HAP-1 (cell line): Measurements from ENCODE around the gene SUN1.
"Not testable (repeated sequence)": the region's sequence is repeated elsewhere in the genome, so short reads cannot be mapped to it uniquely, and the experiment has no call there.

Source experiments
- DNase-seq, 2 experiments: peaks; one replicate each; pipeline ENCODE4 v3.0.0-alpha.2; 2016 to 2020; ENCODE audit warnings: low spot score in 2 of 2
- H3K27me3 ChIP-seq: fragments of 250-450 bp; sonication (Bioruptor Pico); 2 replicates; pipeline ENCODE4 v1.5.1; 2020; ENCODE audit warnings: low read depth, mild to moderate bottlenecking, moderate library complexity
- H3K36me3 ChIP-seq: fragments of 250-450 bp; sonication (Bioruptor Pico); replicated peaks from 2 replicates; pipeline ENCODE4 v1.5.1; 2020; ENCODE audit warnings: mild to moderate bottlenecking
- H3K4me1 ChIP-seq: fragments of 250-450 bp; sonication (Bioruptor Pico); 2 replicates; pipeline ENCODE4 v1.5.1; 2020; ENCODE audit warnings: mild to moderate bottlenecking
- H3K4me3 ChIP-seq: fragments of 250-450 bp; sonication (Bioruptor Pico); 2 replicates; pipeline ENCODE4 v1.5.1; 2020; ENCODE audit warnings: mild to moderate bottlenecking, moderate library complexity
- H3K9me3 ChIP-seq: fragments of 250-450 bp; sonication (Bioruptor Pico); 2 replicates; pipeline ENCODE4 v1.5.1; 2020; ENCODE audit warnings: mild to moderate bottlenecking, moderate library complexity
- in situ Hi-C: fragments of 300-500 bp; cut with MboI; formaldehyde crosslinking; loops from 3 replicates; pipeline ENCODE4 v1.14.3; 2020; ENCODE audit warnings: low sequenced_read_pairs, inconsistent platforms, mixed read lengths

SUN1 gene

DNA sequence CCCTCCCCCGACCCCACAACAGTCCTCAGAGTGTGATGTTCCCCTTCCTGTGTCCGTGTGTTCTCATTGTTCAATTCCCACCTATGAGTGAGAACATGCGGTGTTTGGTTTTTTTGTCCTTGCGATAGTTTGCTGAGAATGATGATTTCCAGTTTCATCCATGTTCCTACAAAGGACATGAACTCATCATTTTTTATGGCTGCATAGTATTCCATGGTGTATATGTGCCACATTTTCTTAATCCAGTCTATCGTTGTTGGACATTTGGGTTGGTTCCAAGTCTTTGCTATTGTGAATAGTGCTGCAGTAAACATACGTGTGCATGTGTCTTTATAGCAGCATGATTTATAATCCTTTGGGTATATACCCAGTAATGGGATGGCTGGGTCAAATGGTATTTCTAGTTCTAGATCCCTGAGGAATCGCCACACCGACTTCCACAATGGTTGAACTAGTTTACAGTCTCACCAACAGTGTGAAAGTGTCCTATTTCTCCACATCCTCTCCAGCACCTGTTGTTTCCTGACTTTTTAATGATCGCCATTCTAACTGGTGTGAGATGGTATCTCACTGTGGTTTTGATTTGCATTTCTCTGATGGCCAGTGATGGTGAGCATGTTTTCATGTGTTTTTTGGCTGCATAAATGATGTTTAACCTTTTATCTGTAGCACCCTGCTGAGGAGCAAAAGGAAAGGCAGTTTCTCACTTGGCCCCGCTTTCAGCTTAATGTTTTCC lies 35.7 kb upstream of the SUN1 start:
- H3K4me1 ChIP-seq, H3K27me3 ChIP-seq, H3K9me3 ChIP-seq, DNase-seq, in situ Hi-C loops, H3K36me3 ChIP-seq, H3K4me3 ChIP-seq: not testable (repeated sequence)

DNA sequence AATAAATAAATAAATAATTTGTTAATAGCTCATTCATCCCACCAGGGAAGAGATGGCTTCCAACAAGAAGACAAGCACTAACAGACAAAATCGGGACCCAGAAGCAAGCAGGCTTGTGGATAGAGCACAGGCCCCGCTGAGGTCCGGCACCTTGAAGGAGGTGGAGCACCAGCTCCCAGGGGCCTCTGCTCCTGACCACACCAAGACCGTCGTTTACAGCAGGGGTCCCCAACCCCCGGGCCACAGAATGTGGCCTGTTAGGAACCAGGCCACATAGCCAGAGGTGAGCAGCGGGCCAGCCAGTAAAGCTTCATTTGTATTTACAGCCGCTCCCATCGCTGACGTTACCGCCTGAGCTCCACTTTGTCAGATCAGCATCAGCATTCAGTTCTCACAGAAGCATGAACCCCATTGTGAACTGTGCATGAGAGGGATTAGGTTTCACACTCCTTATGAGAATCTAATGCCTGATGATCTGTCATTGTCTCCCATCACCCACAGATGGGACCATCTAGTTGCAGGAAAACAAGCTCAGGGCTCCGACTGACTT lies 33.3 kb upstream of the SUN1 start:
- in situ Hi-C loops = no loop called here
- Histone ChIP-seq H3K36me3 (no peaks in the 10 kb centered on the region; the same call in 1 of the 2 replicates), H3K4me1 (no peaks in the 10 kb centered on the region), H3K4me3 (no peak overlapping the region), H3K27me3 (no peaks in the 10 kb centered on the region), H3K9me3 (no peaks in the 10 kb centered on the region)
- DNase-seq = no peak

GRCh38 chr7:800692-801091 lies 31.6 kb upstream of the SUN1 start:
- H3K4me1 ChIP-seq = no peaks in the 10 kb centered on the region
- H3K27me3 ChIP-seq = no peaks in the 10 kb centered on the region
- no peaks in the 10 kb centered on the region; the same call in 1 of the 2 replicates for H3K36me3 ChIP-seq
- DNase-seq = no peak
- H3K9me3 ChIP-seq = no peaks in the 10 kb centered on the region
- H3K4me3 ChIP-seq = no peak overlapping the region
- in situ Hi-C loops = no loop called here

GRCh38 chr7:801351-801750 lies 30.9 kb upstream of the SUN1 start:
- DNase-seq, H3K4me3 ChIP-seq, H3K9me3 ChIP-seq, in situ Hi-C loops, H3K36me3 ChIP-seq, H3K4me1 ChIP-seq, H3K27me3 ChIP-seq: not testable (repeated sequence)

- DNase-seq = no peak
- no peaks in the 10 kb centered on the region for H3K27me3 ChIP-seq
- no peaks in the 10 kb centered on the region for H3K9me3 ChIP-seq
- in situ Hi-C loops = no loop called here
- no peaks in the 10 kb centered on the region for H3K4me1 ChIP-seq
- no peaks in the 10 kb centered on the region; the same call in 1 of the 2 replicates for H3K36me3 ChIP-seq
- no peak overlapping the region for H3K4me3 ChIP-seq
These were observed 30.3 kb upstream of the SUN1 start for GRCh38 chr7:801940-802381.

DNA sequence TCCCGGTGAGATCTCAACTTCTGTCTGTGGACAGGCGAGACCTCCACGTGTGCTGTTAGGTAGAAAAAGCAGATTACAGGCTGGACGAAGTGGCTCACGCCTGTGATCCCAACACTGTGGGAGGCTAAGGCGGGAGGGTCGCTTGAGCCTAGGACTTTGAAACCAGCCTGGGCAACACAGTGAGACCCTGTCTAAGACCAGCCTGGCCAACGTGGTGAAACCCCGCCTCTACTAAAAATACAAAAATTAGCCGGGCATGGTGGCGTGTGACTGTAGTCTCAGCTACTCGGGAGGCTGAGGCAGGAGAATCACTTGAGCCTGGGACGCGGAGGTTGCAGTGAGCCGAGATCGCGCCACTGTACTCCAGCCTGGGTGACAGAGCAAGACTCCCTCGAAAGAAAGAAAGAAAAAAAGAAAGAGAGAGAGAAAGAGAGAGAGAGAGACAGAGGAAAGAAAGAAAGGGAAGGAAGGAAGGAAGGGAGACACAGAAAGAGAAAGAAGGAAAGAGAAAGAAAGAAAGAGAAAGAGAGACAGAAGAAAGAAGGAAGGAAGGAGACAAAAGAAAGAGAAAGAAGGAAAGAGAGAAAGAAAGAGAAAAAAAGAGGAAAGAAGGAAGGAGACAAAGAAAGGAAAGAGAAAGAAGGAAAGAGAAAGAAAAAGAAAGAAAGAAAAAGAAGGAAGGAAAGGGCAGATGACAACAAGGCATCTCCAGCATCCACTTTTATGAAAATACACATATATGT lies 29.6 kb upstream of the SUN1 start:
- in situ Hi-C loops = no loop called here
- Histone ChIP-seq H3K9me3 (no peaks in the 10 kb centered on the region), H3K27me3 (no peaks in the 10 kb centered on the region), H3K4me3 (no peak overlapping the region), H3K4me1 (no peaks in the 10 kb centered on the region), H3K36me3 (no peaks in the 10 kb centered on the region; the same call in 1 of the 2 replicates)
- no peak for DNase-seq

DNA sequence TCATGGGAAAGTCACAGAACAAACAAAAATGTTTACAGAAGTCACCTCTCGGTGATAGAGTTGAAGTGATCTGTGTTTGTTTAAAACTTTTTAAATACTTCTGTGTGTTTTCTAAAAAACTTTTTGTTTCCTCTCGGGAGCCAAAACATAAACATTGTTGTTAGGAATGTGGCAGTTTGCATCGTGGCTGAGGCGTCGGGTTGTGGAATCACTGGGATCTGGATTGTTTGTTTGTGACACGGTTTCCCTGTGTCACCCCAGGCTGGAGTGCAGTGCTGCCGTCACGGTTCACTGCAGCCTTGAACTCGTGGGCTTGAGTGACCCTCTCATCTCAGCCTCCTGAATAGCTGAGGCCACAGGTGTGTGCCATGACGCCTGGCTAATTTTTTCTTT lies 29.0 kb upstream of the SUN1 start:
- no peak for DNase-seq
- in situ Hi-C loops = no loop called here

DNA sequence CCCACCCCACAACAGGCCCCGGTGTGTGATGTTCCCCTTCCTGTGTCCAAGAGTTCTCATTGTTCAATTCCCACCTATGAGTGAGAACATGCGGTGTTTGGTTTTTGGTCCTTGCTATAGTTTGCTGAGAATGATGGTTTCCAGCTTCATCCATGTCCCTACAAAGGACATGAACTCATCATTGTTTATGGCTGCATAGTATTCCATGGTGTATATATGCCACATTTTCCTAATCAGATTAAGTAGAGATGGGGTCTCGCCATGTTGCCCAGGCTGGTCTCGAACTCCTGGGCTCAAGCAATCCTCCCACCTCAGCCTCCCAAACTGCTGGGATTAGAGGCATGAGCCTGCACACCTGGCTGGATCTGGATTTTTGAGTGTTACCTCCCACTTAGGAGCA lies 28.5 kb upstream of the SUN1 start:
- H3K4me1 ChIP-seq, H3K9me3 ChIP-seq, H3K27me3 ChIP-seq, H3K4me3 ChIP-seq, DNase-seq, in situ Hi-C loops, H3K36me3 ChIP-seq: not testable (repeated sequence)

More for the DNA sequence above, 29.0 kb upstream of the SUN1 start:
- Histone ChIP-seq H3K36me3 (no peaks in the 10 kb centered on the region), H3K27me3 (no peaks in the 10 kb centered on the region), H3K4me3 (no peak overlapping the region), H3K4me1 (no peaks in the 10 kb centered on the region), H3K9me3 (no peaks in the 10 kb centered on the region)

- Histone ChIP-seq H3K4me1 (no peaks in the 10 kb centered on the region), H3K27me3 (no peaks in the 10 kb centered on the region), H3K4me3 (no peak overlapping the region), H3K9me3 (no peaks in the 10 kb centered on the region), H3K36me3 (no peaks in the 10 kb centered on the region)
- in situ Hi-C loops = no loop called here
- no peak for DNase-seq
These were observed 27.0 kb upstream of the SUN1 start for GRCh38 chr7:805261-805660.

DNA sequence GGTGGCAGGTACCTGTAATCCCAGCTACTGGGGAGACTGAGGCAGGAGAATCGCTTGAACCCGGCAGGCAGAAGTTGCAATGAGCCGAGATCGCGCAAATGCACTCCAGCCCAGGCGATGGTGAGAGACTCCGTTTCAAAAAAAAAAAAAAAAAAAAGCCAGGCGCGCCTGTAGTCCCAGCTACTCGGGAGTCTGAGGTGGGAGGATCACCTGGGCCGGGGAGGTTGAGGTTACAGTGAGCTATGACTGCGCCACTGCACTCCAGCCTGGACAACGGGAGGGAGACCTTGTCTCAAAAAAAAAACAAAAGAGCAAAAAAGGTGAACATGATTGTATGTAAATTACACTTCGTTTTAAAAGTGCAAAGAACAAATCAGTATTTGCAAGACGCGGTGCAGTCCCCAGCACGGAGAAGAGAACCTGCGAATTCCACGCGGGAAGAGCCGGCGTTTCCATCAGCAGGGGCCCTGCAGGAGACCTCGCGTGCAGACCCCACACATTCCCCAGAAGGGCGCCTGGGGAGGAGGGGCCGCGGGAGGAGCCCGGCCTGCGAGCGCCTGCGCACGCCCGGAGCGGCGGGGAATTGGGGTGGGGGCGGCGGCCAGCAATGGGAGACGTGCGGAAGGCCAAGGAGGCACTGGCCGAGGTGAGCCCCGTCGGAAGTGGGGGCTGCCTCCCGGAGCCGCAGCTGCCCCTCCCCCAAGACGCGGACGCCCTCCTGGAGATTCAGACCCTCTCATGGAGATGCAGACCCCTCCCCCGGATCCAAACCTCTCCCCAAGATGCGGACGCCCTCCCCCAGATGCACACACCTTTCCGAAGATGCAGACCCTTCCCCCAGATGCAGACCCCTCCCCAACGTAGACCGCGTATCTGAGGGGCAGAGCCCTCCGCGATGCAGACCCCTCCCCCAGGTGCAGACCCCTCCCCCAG lies 16.7 kb upstream of the SUN1 start:
- Histone ChIP-seq H3K4me1 (peaks cover 5% of the 10 kb centered on the region), H3K4me3 (peak overlapping the region; percentile 53), H3K27me3 (no peaks in the 10 kb centered on the region), H3K9me3 (no peaks in the 10 kb centered on the region), H3K36me3 (no peaks in the 10 kb centered on the region; the same call in 1 of the 2 replicates)
- peak; percentile 45 to 85 for DNase-seq
- in situ Hi-C loops = no loop called here

DNA sequence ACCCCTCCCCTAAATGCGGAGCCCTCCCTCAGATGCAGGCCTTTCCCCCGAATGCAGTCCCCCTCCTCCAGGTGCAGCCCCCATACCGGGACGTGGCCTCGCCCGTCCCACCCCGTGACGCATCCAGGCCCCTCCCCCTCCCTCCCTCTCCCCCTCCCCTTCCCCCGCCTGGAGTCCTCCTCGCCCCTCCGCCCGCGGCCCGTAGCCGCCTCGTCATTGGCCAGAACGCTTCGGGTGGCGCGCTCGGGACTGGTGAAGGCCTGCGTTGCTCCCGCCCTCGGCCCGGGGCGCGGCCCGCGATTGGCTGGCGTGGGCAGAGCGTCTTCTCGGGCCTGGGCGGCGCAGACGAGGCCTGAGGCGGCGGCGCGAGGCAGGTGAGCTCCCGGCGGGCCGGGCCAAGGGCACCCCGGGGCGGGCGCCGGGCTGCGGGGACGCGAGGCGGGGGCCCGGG lies 16.0 kb upstream of the SUN1 start:
- no peaks in the 10 kb centered on the region; the same call in 1 of the 2 replicates for H3K36me3 ChIP-seq
- DNase-seq = peak; percentile 96 to 98
- H3K9me3 ChIP-seq = no peaks in the 10 kb centered on the region
- H3K4me3 ChIP-seq = peak overlapping the region; percentile 53
- H3K4me1 ChIP-seq = peaks cover 5% of the 10 kb centered on the region
- H3K27me3 ChIP-seq = no peaks in the 10 kb centered on the region
- in situ Hi-C loops = no loop called here

- Histone ChIP-seq H3K9me3 (no peaks in the 10 kb centered on the region), H3K27me3 (no peaks in the 10 kb centered on the region), H3K4me1 (peaks cover 5% of the 10 kb centered on the region), H3K4me3 (peak overlapping the region; percentile 66), H3K36me3 (no peaks in the 10 kb centered on the region; the same call in 1 of the 2 replicates)
- DNase-seq = peak; percentile 47 to 53
- in situ Hi-C loops = no loop called here
These were observed 15.3 kb upstream of the SUN1 start for GRCh38 chr7:816751-817671.
